ENCODE measurements around the gene DYNLT1.
"Not testable (repeated sequence)": the region's sequence is repeated elsewhere in the genome, so short reads cannot be mapped to it uniquely, and the experiment has no call there.

Gene DYNLT1

GRCh38 chr6:158654498-158654897 is 10.0 kb upstream of the DYNLT1 start:
- H3K4me1 Mint-ChIP-seq (ENCODE audit: low read depth), result peaks cover 65% of the 10 kb centered on the region
- no peaks in the 10 kb centered on the region for H3K27me3 Mint-ChIP-seq
- H3K27ac Mint-ChIP-seq, result peak overlapping the region; percentile 100
- H3K9me3 Mint-ChIP-seq (ENCODE audit: low read depth), result no peaks in the 10 kb centered on the region
- peaks cover 24% of the 10 kb centered on the region for H3K36me3 Mint-ChIP-seq
- peak overlapping the region; percentile 89 for H3K4me3 Mint-ChIP-seq

- H3K27me3 Mint-ChIP-seq, result no peaks in the 10 kb centered on the region
- H3K9me3 Mint-ChIP-seq (ENCODE audit: low read depth), result no peaks in the 10 kb centered on the region
- peaks cover 68% of the 10 kb centered on the region for H3K4me1 Mint-ChIP-seq (ENCODE audit: low read depth)
- H3K4me3 Mint-ChIP-seq, result peak overlapping the region; percentile 89
- H3K36me3 Mint-ChIP-seq, result peaks cover 21% of the 10 kb centered on the region
- peak overlapping the region; percentile 100 for H3K27ac Mint-ChIP-seq
Observed at GRCh38 chr6:158653577-158654354, 9.2 kb upstream of the DYNLT1 start.

- H3K9me3 Mint-ChIP-seq (ENCODE audit: low read depth); H3K27me3 Mint-ChIP-seq: not testable (repeated sequence)
- Mint-ChIP-seq H3K4me3 (peak overlapping the region; percentile 89), H3K27ac (peak overlapping the region; percentile 100), H3K4me1 (ENCODE audit: low read depth) (peaks cover 75% of the 10 kb centered on the region), H3K36me3 (peaks cover 21% of the 10 kb centered on the region)
Observed at GRCh38 chr6:158651981-158652737, 7.6 kb upstream of the DYNLT1 start.

- H3K27ac Mint-ChIP-seq, result peak within 1 kb of the TSS; percentile 97
- peaks cover 8% of the 10 kb centered on the region for H3K36me3 Mint-ChIP-seq
Observed at GRCh38 chr6:158649289-158650143, 5.0 kb upstream of the DYNLT1 start, which contains the start of gene SYTL3. SYTL3 (plus strand) TSS chr6:158650054; CDS start chr6:158663269, 13,215 bp downstream.

GRCh38 chr6:158648682-158649131 is 4.2 kb upstream of the DYNLT1 start:
- H3K27ac Mint-ChIP-seq, result peak overlapping the region; percentile 97
- peak overlapping the region; percentile 85 for H3K4me3 Mint-ChIP-seq
- no peaks in the 10 kb centered on the region for H3K9me3 Mint-ChIP-seq (ENCODE audit: low read depth)
- no peaks in the 10 kb centered on the region for H3K27me3 Mint-ChIP-seq
- H3K4me1 Mint-ChIP-seq (ENCODE audit: low read depth), result peaks cover 60% of the 10 kb centered on the region
- H3K36me3 Mint-ChIP-seq, result peaks cover 2% of the 10 kb centered on the region

More at GRCh38 chr6:158649289-158650143, 5.0 kb upstream of the DYNLT1 start, which contains the start of gene SYTL3:
- no peaks in the 10 kb centered on the region for H3K27me3 Mint-ChIP-seq
- H3K9me3 Mint-ChIP-seq (ENCODE audit: low read depth), result no peaks in the 10 kb centered on the region
- peak within 1 kb of the TSS; percentile 85 for H3K4me3 Mint-ChIP-seq
- peaks cover 68% of the 10 kb centered on the region for H3K4me1 Mint-ChIP-seq (ENCODE audit: low read depth)

GRCh38 chr6:158647501-158647900 is 3.0 kb upstream of the DYNLT1 start:
- Mint-ChIP-seq H3K27ac (peak overlapping the region; percentile 66), H3K4me1 (ENCODE audit: low read depth) (peaks cover 56% of the 10 kb centered on the region), H3K27me3 (no peaks in the 10 kb centered on the region), H3K4me3 (no peak overlapping the region), H3K9me3 (ENCODE audit: low read depth) (no peaks in the 10 kb centered on the region), H3K36me3 (no peaks in the 10 kb centered on the region)

- peaks cover 3% of the 10 kb centered on the region for H3K36me3 Mint-ChIP-seq
- peaks cover 65% of the 10 kb centered on the region for H3K4me1 Mint-ChIP-seq (ENCODE audit: low read depth)
- peak overlapping the region; percentile 89 for H3K4me3 Mint-ChIP-seq
- H3K27ac Mint-ChIP-seq, result peak overlapping the region; percentile 67
- H3K27me3 Mint-ChIP-seq, result no peaks in the 10 kb centered on the region
- no peaks in the 10 kb centered on the region for H3K9me3 Mint-ChIP-seq (ENCODE audit: low read depth)
Observed at GRCh38 chr6:158646023-158646910, 1.7 kb upstream of the DYNLT1 start.

- no peaks in the 10 kb centered on the region for H3K27me3 Mint-ChIP-seq
- H3K9me3 Mint-ChIP-seq (ENCODE audit: low read depth), result no peaks in the 10 kb centered on the region
- H3K36me3 Mint-ChIP-seq, result peaks cover 5% of the 10 kb centered on the region
- H3K4me1 Mint-ChIP-seq (ENCODE audit: low read depth), result peaks cover 68% of the 10 kb centered on the region
- H3K27ac Mint-ChIP-seq, result peak overlapping the region; percentile 89
- peak overlapping the region; percentile 89 for H3K4me3 Mint-ChIP-seq
Observed at GRCh38 chr6:158645064-158646022, 800 bp upstream of the DYNLT1 start.

- Mint-ChIP-seq H3K36me3 (peaks cover 7% of the 10 kb centered on the region), H3K4me3 (peak overlapping the region; percentile 100), H3K9me3 (ENCODE audit: low read depth) (no peaks in the 10 kb centered on the region), H3K4me1 (ENCODE audit: low read depth) (peaks cover 66% of the 10 kb centered on the region), H3K27ac (peak overlapping the region; percentile 99), H3K27me3 (no peaks in the 10 kb centered on the region)
Observed at GRCh38 chr6:158643836-158644230, 710 bp downstream of the DYNLT1 start.

GRCh38 chr6:158642097-158642601 is 2.4 kb downstream of the DYNLT1 start:
- peak overlapping the region; percentile 100 for H3K4me3 Mint-ChIP-seq
- H3K27me3 Mint-ChIP-seq, result no peaks in the 10 kb centered on the region
- no peaks in the 10 kb centered on the region for H3K9me3 Mint-ChIP-seq (ENCODE audit: low read depth)
- peaks cover 7% of the 10 kb centered on the region for H3K36me3 Mint-ChIP-seq
- peaks cover 67% of the 10 kb centered on the region for H3K4me1 Mint-ChIP-seq (ENCODE audit: low read depth)
- H3K27ac Mint-ChIP-seq, result peak overlapping the region; percentile 99

- peaks cover 13% of the 10 kb centered on the region for H3K36me3 Mint-ChIP-seq
- H3K27ac Mint-ChIP-seq, result peak overlapping the region; percentile 87
- no peaks in the 10 kb centered on the region for H3K27me3 Mint-ChIP-seq
- no peaks in the 10 kb centered on the region for H3K9me3 Mint-ChIP-seq (ENCODE audit: low read depth)
- peaks cover 71% of the 10 kb centered on the region for H3K4me1 Mint-ChIP-seq (ENCODE audit: low read depth)
- peak overlapping the region; percentile 64 for H3K4me3 Mint-ChIP-seq
Observed at GRCh38 chr6:158640519-158640918, 4.0 kb downstream of the DYNLT1 start.

GRCh38 chr6:158639056-158639455 is 5.5 kb downstream of the DYNLT1 start:
- no peak overlapping the region for H3K4me3 Mint-ChIP-seq

More at GRCh38 chr6:158639056-158639455, 5.5 kb downstream of the DYNLT1 start:
- peak overlapping the region; percentile 24 for H3K27ac Mint-ChIP-seq
- H3K9me3 Mint-ChIP-seq (ENCODE audit: low read depth), result no peaks in the 10 kb centered on the region
- peaks cover 79% of the 10 kb centered on the region for H3K4me1 Mint-ChIP-seq (ENCODE audit: low read depth)
- H3K36me3 Mint-ChIP-seq, result peaks cover 17% of the 10 kb centered on the region
- H3K27me3 Mint-ChIP-seq, result no peaks in the 10 kb centered on the region

Data from activated naive CD8-positive, alpha-beta T cell (primary cell).